Measurements from ENCODE around the gene TTC32.

GRCh38 chr2:19886261-19886660 lies 15.5 kb downstream of the TTC32 start:
- TF ChIP-seq, protein P1, sequence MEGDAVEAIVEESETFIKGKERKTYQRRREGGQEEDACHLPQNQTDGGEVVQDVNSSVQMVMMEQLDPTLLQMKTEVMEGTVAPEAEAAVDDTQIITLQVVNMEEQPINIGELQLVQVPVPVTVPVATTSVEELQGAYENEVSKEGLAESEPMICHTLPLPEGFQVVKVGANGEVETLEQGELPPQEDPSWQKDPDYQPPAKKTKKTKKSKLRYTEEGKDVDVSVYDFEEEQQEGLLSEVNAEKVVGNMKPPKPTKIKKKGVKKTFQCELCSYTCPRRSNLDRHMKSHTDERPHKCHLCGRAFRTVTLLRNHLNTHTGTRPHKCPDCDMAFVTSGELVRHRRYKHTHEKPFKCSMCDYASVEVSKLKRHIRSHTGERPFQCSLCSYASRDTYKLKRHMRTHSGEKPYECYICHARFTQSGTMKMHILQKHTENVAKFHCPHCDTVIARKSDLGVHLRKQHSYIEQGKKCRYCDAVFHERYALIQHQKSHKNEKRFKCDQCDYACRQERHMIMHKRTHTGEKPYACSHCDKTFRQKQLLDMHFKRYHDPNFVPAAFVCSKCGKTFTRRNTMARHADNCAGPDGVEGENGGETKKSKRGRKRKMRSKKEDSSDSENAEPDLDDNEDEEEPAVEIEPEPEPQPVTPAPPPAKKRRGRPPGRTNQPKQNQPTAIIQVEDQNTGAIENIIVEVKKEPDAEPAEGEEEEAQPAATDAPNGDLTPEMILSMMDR (IDR thresholded peaks at IDR 0.05): no peak
- TF ChIP-seq POLR2A (IDR thresholded peaks at IDR 0.05): no peak

Measured in suprapubic skin (tissue), 3 donors.